ENCODE measurements around the gene SLC31A2. TPM values are rescaled to one million over a fixed set of nuclear protein-coding genes. Genes with fewer than 3 reads are reported as not detected.

Gene SLC31A2
- total and polyA plus RNA-seq, 8 donors, result 1.2 to 19.6 (median 6.4) TPM

- DNase-seq, result no peak
- Histone ChIP-seq H3K27ac (no peak overlapping the region), H3K4me3 (no peak overlapping the region), H3K9me3 (no peaks in the 10 kb centered on the region), H3K36me3 (peaks cover 22 to 50% (median 47%) of the 10 kb centered on the region in 4 donors), H3K27me3 (no peaks in the 10 kb centered on the region), H3K4me1 (peaks cover 7 to 47% (median 29%) of the 10 kb centered on the region in 4 donors)
- 69 to 94% (median 85%) methylated on average over 1 of the region's 1 CpG for WGBS, 5 donors
- TF ChIP-seq CTCF (IDR thresholded peaks at IDR 0.05) (no peak), POLR2A (IDR thresholded peaks at IDR 0.05) (no peak)
- intact Hi-C loops (cut with DNase I; ENCODE audit: low total_unique reads), result no loop called here
Observed at GRCh38 chr9:113156880-113157279, 6.1 kb downstream of the SLC31A2 start.

- no peak for DNase-seq
- Histone ChIP-seq H3K27me3 (no peaks in the 10 kb centered on the region), H3K4me3 (no peak overlapping the region), H3K27ac (no peak overlapping the region), H3K4me1 (peaks cover 0 to 33% (median 15%) of the 10 kb centered on the region in 4 donors), H3K36me3 (peaks cover 37 to 66% (median 63%) of the 10 kb centered on the region in 4 donors), H3K9me3 (no peaks in the 10 kb centered on the region)
- no peak for TF ChIP-seq CTCF (IDR thresholded peaks at IDR 0.05)
- no peak for TF ChIP-seq POLR2A (IDR thresholded peaks at IDR 0.05)
- no peak for TF ChIP-seq POLR2AphosphoS5 (IDR thresholded peaks at IDR 0.05)
- no peak for TF ChIP-seq EP300 (IDR thresholded peaks at IDR 0.05)
- 87 to 91% (median 91%) methylated on average over 5 of the region's 5 CpGs for WGBS, 5 donors
- intact Hi-C loops (cut with DNase I; ENCODE audit: low total_unique reads), result no loop called here
Observed at GRCh38 chr9:113158446-113158845, 7.6 kb downstream of the SLC31A2 start.

GRCh38 chr9:113160571-113160970 is 9.8 kb downstream of the SLC31A2 start:
- H3K36me3 ChIP-seq, result peaks cover 49 to 87% (median 84%) of the 10 kb centered on the region in 4 donors
- 36 to 56% (median 46%) methylated on average over 3 of the region's 3 CpGs for WGBS, 5 donors

GRCh38 chr9:113163001-113163400 is 12.2 kb downstream of the SLC31A2 start:
- WGBS, 5 donors, result 61 to 67% (median 64%) methylated on average over 3 of the region's 3 CpGs
- peaks cover 67 to 100% (median 100%) of the 10 kb centered on the region in 4 donors for H3K36me3 ChIP-seq
- H3K9me3 ChIP-seq, result no peaks in the 10 kb centered on the region
- TF ChIP-seq CTCF (IDR thresholded peaks at IDR 0.05) (no peak), POLR2AphosphoS5 (IDR thresholded peaks at IDR 0.05) (no peak), EP300 (IDR thresholded peaks at IDR 0.05) (no peak), POLR2A (IDR thresholded peaks at IDR 0.05) (no peak)
- no peak for DNase-seq
- no peaks in the 10 kb centered on the region for H3K27me3 ChIP-seq
- H3K27ac ChIP-seq, result no peak overlapping the region
- no peak overlapping the region for H3K4me3 ChIP-seq
- peaks cover 0 to 11% (median 0%) of the 10 kb centered on the region in 4 donors for H3K4me1 ChIP-seq
- intact Hi-C loops (cut with DNase I; ENCODE audit: low total_unique reads), result no loop called here

More at GRCh38 chr9:113160571-113160970, 9.8 kb downstream of the SLC31A2 start:
- DNase-seq, result no peak
- H3K4me3 ChIP-seq, result no peak overlapping the region
- no peaks in the 10 kb centered on the region for H3K27me3 ChIP-seq
- no peaks in the 10 kb centered on the region for H3K9me3 ChIP-seq
- TF ChIP-seq POLR2A (IDR thresholded peaks at IDR 0.05), result no peak
- no peak for TF ChIP-seq CTCF (IDR thresholded peaks at IDR 0.05)
- no peak for TF ChIP-seq EP300 (IDR thresholded peaks at IDR 0.05)
- no peak for TF ChIP-seq POLR2AphosphoS5 (IDR thresholded peaks at IDR 0.05)
- H3K4me1 ChIP-seq, result peaks cover 0 to 18% (median 7%) of the 10 kb centered on the region in 4 donors
- no peak overlapping the region for H3K27ac ChIP-seq
- intact Hi-C loops (cut with DNase I; ENCODE audit: low total_unique reads), result no loop called here

Data from stomach (tissue), 9 donors.